ENCODE data around the gene KLHDC7A. TPM values are rescaled to one million over a fixed set of nuclear protein-coding genes. Genes with fewer than 3 reads are reported as not detected.
"Not testable (repeated sequence)": the region's sequence is repeated elsewhere in the genome, so short reads cannot be mapped to it uniquely, and the experiment has no call there.

KLHDC7A gene
- not detected for total RNA-seq

- Mint-ChIP-seq H3K36me3 (ENCODE audit: insufficient read depth) (no peaks in the 10 kb centered on the region), H3K9me3 (no peaks in the 10 kb centered on the region), H3K4me3 (no peak within 1 kb of the TSS), H3K27me3 (ENCODE audit: low read depth) (peaks cover 10% of the 10 kb centered on the region), H3K4me1 (ENCODE audit: low read depth) (peaks cover 7% of the 10 kb centered on the region)
- DNase-seq (no peak), ATAC-seq (no peak)
These were observed at the start of gene KLHDC7A for GRCh38 chr1:18480315-18481189. Gene KLHDC7A, plus strand, starts transcription at chr1:18480930. Its CDS starts 52 bp downstream, at chr1:18480982.

- Mint-ChIP-seq H3K36me3 (ENCODE audit: insufficient read depth) (no peaks in the 10 kb centered on the region), H3K4me1 (ENCODE audit: low read depth) (no peaks in the 10 kb centered on the region), H3K4me3 (no peak overlapping the region), H3K27me3 (ENCODE audit: low read depth) (peaks cover 31% of the 10 kb centered on the region), H3K9me3 (peaks cover 5% of the 10 kb centered on the region)
- DNase-seq, result no peak
- ATAC-seq, result no peak
These were observed 46.7 kb upstream of the KLHDC7A start for GRCh38 chr1:18434041-18434440.

GRCh38 chr1:18440385-18441226 lies 40.1 kb upstream of the KLHDC7A start:
- DNase-seq (no peak), ATAC-seq (no peak)
- Mint-ChIP-seq H3K4me3 (no peak overlapping the region), H3K4me1 (ENCODE audit: low read depth) (no peaks in the 10 kb centered on the region), H3K9me3 (peaks cover 2% of the 10 kb centered on the region), H3K36me3 (ENCODE audit: insufficient read depth) (no peaks in the 10 kb centered on the region), H3K27me3 (ENCODE audit: low read depth) (peaks cover 20% of the 10 kb centered on the region)

- Mint-ChIP-seq H3K27me3 (ENCODE audit: low read depth) (peaks cover 18% of the 10 kb centered on the region), H3K4me3 (no peak overlapping the region), H3K36me3 (ENCODE audit: insufficient read depth) (no peaks in the 10 kb centered on the region), H3K4me1 (ENCODE audit: low read depth) (no peaks in the 10 kb centered on the region), H3K9me3 (peaks cover 8% of the 10 kb centered on the region)
- ATAC-seq (no peak), DNase-seq (no peak)
These were observed 36.9 kb upstream of the KLHDC7A start for GRCh38 chr1:18443587-18444520.

- H3K4me3 Mint-ChIP-seq, result no peak overlapping the region
- H3K4me1 Mint-ChIP-seq (ENCODE audit: low read depth), result no peaks in the 10 kb centered on the region
- H3K27me3 Mint-ChIP-seq (ENCODE audit: low read depth), result peaks cover 17% of the 10 kb centered on the region
- no peak for ATAC-seq
- H3K36me3 Mint-ChIP-seq (ENCODE audit: insufficient read depth), result no peaks in the 10 kb centered on the region
- no peak for DNase-seq
- H3K9me3 Mint-ChIP-seq, result peaks cover 8% of the 10 kb centered on the region
These were observed 36.2 kb upstream of the KLHDC7A start for GRCh38 chr1:18444563-18444962.

GRCh38 chr1:18446751-18447150 lies 34.0 kb upstream of the KLHDC7A start:
- no peak overlapping the region for H3K4me3 Mint-ChIP-seq
- peaks cover 8% of the 10 kb centered on the region for H3K9me3 Mint-ChIP-seq
- peaks cover 13% of the 10 kb centered on the region for H3K27me3 Mint-ChIP-seq (ENCODE audit: low read depth)
- no peaks in the 10 kb centered on the region for H3K4me1 Mint-ChIP-seq (ENCODE audit: low read depth)
- ATAC-seq (no peak), DNase-seq (no peak)
- no peaks in the 10 kb centered on the region for H3K36me3 Mint-ChIP-seq (ENCODE audit: insufficient read depth)

GRCh38 chr1:18447509-18448220 lies 33.1 kb upstream of the KLHDC7A start:
- Mint-ChIP-seq H3K27me3 (ENCODE audit: low read depth) (peaks cover 13% of the 10 kb centered on the region), H3K4me1 (ENCODE audit: low read depth) (no peaks in the 10 kb centered on the region), H3K36me3 (ENCODE audit: insufficient read depth) (no peaks in the 10 kb centered on the region), H3K9me3 (peaks cover 8% of the 10 kb centered on the region), H3K4me3 (no peak overlapping the region)
- ATAC-seq, result no peak
- no peak for DNase-seq

- peaks cover 8% of the 10 kb centered on the region for H3K9me3 Mint-ChIP-seq
- H3K4me3 Mint-ChIP-seq, result no peak overlapping the region
- no peaks in the 10 kb centered on the region for H3K4me1 Mint-ChIP-seq (ENCODE audit: low read depth)
- DNase-seq, result no peak
- peaks cover 13% of the 10 kb centered on the region for H3K27me3 Mint-ChIP-seq (ENCODE audit: low read depth)
- no peaks in the 10 kb centered on the region for H3K36me3 Mint-ChIP-seq (ENCODE audit: insufficient read depth)
- no peak for ATAC-seq
These were observed 31.8 kb upstream of the KLHDC7A start for GRCh38 chr1:18448889-18449288.

- no peak for DNase-seq
- Mint-ChIP-seq H3K27me3 (ENCODE audit: low read depth) (peaks cover 7% of the 10 kb centered on the region), H3K4me1 (ENCODE audit: low read depth) (no peaks in the 10 kb centered on the region), H3K4me3 (no peak overlapping the region), H3K36me3 (ENCODE audit: insufficient read depth) (no peaks in the 10 kb centered on the region), H3K9me3 (no peaks in the 10 kb centered on the region)
- ATAC-seq, result peak in 1 of 2 donors; percentile 46
These were observed 28.2 kb upstream of the KLHDC7A start for GRCh38 chr1:18452550-18452949.

GRCh38 chr1:18458133-18459092 lies 22.3 kb upstream of the KLHDC7A start:
- no peaks in the 10 kb centered on the region for H3K36me3 Mint-ChIP-seq (ENCODE audit: insufficient read depth)
- H3K4me1 Mint-ChIP-seq (ENCODE audit: low read depth), result no peaks in the 10 kb centered on the region
- H3K27me3 Mint-ChIP-seq (ENCODE audit: low read depth), result peaks cover 17% of the 10 kb centered on the region
- H3K4me3 Mint-ChIP-seq, result no peak overlapping the region
- ATAC-seq (no peak), DNase-seq (no peak)
- no peaks in the 10 kb centered on the region for H3K9me3 Mint-ChIP-seq

- H3K4me3 Mint-ChIP-seq, result no peak overlapping the region
- H3K9me3 Mint-ChIP-seq, result no peaks in the 10 kb centered on the region
- no peaks in the 10 kb centered on the region for H3K4me1 Mint-ChIP-seq (ENCODE audit: low read depth)
- ATAC-seq (no peak), DNase-seq (no peak)
- H3K27me3 Mint-ChIP-seq (ENCODE audit: low read depth), result peaks cover 22% of the 10 kb centered on the region
- no peaks in the 10 kb centered on the region for H3K36me3 Mint-ChIP-seq (ENCODE audit: insufficient read depth)
These were observed 19.1 kb upstream of the KLHDC7A start for GRCh38 chr1:18461656-18462055.

GRCh38 chr1:18462517-18462916 lies 18.2 kb upstream of the KLHDC7A start:
- not testable (repeated sequence) for H3K36me3 Mint-ChIP-seq (ENCODE audit: insufficient read depth); ATAC-seq; H3K4me1 Mint-ChIP-seq (ENCODE audit: low read depth); DNase-seq; H3K9me3 Mint-ChIP-seq; H3K4me3 Mint-ChIP-seq
- H3K27me3 Mint-ChIP-seq (ENCODE audit: low read depth), result peaks cover 19% of the 10 kb centered on the region
